DMS114 treated with DMSO at 0.1 percent for 48 hours (cell line): Measurements from ENCODE around the gene WDR45B.

Experiments
- DNase-seq: peaks from one replicate; lab custom pipeline; 2025; ENCODE audit not compliant: unreplicated experiment; lab: John Stamatoyannopoulos, UW

The WDR45B gene

DNA sequence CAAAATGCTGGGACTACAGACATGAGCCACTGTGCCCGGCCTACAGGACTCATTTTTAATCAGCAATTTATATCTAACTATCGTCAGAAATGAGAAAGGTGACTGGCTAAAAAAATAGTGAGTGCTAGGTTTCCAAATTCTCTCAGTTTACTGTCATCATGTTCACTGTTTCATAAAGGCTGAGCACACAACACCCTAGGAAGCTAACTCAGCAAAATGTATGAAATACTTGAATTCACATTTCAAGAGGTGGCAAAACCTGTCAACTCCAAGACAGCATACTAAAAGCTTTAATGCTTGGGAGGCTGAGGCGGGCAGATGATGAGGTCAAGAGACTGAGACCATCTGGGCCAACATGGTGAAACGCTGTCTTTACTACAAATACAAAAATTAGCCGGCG is 16.7 kb downstream of the WDR45B start:
- no peak for DNase-seq

DNA sequence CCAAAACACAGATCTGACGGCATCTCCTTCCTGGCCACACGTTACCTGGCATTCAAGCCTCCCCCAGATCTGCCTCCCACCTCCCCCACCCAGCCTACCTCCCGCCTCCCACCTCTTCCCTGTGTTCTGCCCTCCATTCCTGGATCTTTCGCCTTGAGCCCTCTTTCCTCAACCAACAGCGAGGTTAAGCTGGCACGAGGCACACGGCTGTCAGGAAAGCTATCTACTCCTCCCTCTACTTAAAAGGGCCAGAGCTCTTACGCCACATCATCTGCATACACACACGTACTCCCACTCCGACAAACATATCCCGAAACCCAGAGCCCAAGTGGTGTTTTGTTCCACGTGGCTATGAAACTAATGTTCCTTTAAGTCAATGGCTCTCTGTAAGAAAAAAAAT is 18.0 kb downstream of the WDR45B start:
- no peak for DNase-seq

DNA sequence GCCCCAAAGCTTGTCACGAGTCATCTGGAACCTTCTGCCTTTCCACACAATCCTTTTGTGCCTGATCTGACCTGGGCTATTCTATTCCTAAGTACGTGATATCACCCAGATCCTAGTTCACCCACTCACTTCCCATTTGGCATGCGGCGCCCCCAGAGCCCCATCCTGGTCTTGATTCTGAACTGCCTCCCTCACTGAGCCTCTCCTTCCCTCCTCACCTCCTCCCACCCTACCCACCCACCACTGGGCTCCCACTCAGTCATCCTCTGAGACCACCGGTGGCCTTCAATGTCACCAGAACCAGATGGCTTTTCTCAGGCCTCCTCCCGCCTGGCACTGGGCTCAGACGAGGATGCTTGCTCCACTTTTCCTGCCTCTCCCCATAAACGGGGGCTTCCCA is 18.5 kb downstream of the WDR45B start:
- no peak for DNase-seq

DNA sequence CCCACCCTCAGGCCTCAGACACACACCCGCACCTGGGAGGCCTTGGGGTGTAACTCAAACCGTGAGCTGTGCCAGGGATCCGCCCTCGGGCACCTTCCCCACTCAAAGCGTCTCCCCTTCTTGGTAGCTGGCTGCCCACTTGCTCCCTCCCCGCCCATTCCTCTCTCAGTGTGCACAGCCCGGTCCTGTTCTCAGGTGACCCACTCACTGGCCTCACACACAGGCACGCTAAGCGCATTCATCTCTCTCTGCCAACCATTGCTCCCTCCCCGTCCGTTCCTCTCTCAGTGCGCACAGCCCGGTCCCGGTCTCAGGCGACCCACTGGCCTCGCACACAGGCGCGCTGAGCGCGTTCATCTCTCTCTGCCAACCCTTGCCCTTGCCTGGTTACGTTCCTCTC is 20.8 kb downstream of the WDR45B start:
- no peak for DNase-seq

DNA sequence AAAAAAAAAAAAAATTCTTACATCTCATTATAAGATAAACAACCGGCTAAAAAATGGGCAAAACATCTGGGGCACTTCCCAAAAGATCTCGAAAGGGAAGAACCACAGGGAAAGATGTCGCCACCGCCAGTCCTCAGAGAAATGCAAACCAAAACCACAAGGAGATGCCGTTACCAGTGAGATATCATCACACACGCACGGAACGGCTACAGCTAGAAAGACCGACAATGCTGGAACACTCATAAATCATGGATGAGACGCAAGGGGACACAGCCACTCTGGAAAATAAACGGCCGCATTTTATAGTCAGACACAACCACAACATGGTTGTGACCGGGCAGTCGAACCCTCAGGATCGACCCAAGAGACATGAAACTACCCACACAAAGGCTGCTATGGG is 24.5 kb downstream of the WDR45B start:
- no peak for DNase-seq

DNA sequence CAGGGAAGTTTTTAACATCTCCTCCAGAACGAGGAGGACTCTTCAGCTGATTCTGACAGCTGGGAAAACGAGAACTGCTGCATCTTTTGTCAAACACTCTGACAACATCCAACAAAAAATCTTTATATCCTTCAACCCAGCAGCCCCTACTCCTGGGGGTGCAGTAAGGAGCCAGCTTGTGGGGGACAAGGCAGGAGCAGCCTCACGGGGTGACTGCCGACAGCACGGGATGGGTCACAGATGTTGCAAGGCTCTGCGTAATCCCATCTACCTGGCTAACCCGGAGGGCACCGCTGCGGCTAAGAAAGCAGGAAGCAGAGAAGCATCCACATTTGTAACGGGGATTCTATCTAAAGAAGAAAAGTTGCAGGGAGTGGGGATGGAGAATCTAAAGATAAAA is 28.6 kb downstream of the WDR45B start:
- no peak for DNase-seq

DNA sequence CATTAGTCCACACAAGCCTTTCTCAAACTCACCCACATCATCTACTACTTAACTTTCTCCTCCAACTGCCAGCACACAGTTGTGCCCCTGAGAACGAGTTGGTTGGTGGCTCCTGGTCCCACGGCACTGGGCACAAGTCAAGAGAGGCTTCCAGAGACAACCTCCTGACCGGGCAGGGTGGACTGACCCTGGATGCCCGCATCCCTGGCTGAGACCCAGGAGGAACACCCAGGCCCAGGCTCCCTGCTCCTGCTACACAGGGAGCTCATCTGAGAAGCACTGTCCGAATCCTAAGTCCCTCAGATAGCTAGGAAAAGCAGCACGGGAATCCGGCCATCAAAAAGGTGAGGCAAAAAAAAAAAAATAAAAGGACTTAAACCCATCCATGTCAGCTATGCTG is 29.0 kb downstream of the WDR45B start:
- DNase-seq: no peak

DNA sequence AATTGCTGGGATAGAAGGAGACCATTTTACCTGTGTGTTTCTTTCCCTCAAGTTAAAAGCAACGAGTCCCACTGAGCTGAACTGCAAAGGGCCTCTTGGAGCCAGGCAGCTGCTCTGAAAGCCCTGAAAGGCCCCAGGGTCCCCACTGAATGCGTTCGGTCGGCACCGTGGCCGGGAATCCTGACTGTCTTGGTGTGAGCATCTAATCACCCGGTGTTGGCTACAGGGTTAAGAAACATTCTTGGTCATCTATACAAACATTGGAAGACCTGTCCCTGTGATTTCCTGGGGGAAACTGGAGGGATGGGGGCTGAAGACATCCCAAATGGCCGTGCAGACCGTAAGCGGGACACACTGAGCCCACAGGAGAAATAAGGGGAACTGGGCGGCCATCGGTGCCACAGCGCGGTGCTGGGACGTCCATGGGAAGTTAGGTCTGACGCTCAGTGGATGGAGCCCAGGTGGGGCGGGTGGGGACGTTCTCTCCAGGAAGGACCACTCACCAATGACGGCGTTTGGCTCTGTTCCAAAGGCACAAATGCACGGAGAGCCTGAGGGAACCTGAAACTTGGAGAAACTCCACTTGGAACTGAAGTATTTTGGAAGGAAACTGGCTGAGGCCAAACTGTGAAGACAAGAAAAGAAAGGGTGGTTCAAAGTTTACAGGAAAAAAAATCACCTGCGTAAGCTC is 32.1 kb downstream of the WDR45B start:
- no peak for DNase-seq

DNA sequence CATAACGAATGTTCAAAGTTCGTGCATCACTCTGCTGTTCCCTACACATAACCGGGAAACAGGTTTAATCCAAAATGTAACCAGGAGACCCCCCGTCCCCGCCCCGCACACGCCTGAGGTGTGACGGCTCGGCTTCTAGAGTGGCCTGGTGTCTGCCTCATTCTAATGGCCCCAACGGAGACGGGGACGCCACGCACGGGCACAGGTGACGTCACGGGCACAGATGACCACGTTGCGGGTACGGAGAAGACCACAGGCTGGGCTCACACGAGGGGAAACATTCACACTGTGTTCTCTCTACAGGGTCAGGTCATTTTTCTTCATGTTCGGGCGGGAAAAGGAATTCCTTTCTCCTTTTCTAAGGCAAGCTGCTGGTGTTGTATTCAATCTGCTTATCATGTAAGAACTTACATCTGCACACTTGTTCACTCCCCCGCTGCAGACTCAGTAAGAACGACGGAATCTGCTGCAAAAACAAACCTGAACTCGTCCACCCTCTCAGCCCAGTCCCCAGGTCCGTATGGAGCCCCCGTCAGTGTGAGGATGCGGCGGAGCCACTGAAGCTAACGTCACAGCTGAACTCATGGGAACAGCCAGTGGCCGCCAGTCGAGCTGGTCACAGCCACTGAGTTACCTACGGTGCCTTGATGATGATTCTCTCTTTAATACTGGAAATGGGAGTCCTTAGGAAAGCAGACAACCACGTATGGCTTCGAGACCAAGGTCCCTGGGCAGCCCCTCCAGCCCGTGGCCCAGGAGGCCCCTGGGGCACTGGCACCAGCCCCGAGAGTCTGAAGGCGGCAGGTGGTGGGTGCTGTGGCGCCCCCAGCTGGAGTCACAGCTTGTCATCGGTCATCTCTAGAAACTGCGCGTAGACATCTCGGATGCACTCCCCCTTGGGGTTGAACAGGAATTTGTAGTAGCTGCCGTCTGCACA is 32.9 kb downstream of the WDR45B start:
- no peak for DNase-seq

DNA sequence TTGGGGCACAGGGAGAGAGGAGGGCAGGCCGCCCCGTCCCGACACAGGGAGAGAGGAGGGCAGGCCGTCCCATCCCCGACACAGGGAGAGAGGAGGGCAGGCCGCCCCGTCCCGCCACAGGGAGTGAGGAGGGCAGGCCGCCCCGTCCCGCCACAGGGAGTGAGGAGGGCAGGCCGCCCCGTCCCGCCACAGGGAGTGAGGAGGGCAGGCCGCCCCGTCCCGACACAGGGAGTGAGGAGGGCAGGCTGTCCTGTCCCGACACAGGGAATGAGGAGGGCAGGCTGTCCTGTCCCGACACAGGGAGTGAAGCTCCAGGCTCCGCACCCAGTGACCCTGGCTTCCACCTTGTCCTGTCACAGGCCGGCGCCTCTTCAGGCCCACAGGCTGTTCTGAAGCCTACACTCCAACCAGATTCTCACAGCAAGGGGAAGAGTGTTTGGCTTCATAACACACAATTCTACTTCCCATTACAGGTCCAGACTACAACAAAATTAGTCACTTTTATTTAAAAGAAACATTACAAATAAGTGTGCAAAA is 34.1 kb downstream of the WDR45B start:
- DNase-seq: no peak

DNA sequence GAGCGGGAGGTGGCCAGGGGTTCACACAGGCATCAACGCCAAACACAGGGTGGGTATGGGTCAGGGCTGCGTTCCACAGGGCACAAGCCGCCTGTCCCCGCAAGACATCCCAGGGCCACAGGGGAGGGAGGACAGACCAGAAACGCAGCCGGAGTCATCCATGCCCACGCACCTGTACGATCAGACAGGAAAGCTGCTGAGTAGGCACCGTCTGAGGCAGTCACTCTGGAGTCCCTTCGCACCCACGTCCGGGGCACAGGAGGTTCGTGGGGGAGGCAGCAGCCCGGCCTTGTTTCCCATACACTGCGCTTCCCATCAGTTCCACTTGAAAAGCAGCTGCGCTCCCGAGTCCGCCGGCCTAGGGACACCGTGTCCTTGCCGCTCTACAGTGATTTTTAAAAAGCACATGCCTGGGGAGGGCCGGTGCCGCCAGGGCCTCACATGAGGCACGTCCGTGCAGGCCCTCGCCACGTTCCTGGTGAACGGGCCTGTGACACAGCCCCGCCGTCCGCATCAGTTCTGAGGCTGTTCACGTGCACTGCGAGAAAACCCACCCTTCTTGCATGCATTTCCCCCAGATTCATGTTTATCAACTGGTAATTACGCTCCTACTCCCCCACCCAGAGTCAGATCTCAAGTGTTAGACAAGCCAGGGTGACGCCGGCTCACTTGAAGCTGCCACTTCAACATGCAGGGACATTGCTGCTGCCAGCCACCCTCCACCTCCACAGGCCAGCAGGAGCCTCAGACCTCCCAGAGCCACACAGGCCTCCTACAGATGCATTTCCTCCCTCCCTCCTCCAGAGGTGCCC is 34.8 kb downstream of the WDR45B start:
- DNase-seq: no peak

DNA sequence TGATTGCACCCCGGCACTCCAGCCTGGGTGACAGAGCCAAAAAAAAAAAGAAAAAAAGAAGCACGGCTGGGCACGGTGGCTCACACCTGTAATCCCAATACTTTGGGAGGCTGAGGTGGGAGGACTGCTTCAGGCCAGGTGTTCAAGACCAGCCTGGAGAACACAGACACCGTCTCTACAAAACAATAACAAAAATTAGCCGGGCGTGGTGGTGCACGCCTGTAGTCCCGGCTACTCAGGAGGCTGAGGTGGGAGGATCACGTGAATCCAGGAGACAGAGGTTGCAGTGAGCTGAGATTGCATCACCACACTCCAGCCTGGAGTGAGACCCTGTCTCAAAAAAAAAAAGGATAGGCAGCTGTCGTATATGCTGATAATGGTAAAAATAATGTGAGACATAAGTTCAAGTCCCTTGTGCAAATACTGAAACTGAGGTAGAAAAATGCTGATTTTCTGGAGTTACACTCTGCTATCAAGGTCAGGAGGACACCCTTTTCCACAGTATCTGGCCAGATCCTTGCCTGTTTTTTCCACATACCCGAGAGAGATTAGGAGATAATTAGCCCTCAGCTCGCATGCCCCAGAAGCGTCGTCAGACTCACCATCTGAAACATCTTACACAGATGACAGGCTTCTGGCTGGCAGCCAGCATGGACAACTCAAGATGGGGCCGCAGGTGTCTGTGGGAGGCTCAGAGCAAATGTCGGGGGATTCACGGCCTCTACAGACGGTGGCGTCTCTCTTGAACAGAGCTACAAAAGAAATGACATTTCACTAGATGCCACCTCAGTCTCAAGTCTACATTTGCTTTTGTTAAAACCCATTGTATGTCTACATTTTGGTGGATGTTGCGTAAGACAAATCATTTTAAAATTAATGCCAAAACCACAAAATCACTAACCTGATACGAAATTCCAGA is 36.8 kb downstream of the WDR45B start:
- no peak for DNase-seq

DNA sequence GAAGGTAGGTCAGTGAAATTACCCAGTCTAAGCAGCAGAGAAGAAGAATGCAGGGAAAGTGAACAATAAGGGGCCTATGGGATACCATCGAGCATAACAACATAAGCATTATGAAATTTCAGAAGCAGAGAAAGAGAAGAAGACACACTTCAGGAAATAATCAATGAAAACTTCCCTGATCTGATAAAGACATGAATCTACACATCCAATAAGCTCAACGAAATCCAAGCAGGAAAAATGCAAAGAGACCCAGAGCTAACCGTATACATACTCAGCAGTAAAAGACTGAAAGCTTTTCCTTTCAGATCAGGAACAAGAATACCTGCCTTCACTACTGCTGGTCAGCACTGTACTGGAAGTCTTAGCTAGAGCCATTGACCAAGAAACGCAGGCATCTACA is 38.6 kb downstream of the WDR45B start:
- DNase-seq: no peak

DNA sequence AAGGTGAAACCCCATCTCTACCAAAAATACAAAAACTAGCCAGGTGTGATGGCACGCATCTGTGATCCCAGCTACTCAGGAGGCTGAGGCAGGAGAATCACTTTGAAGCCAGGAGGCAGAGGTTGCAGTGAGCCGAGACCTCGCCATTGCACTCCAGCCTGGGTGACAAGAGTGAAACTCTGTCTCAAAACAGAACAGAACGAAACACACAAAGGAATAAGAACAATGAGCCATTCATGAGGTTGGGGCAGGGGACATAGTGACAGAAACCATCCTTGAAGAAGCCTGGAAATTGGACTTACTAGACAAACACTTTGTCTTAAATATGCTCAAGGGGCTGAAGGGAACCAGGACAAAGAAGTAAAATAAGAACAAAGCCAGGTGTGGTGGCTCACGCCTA is 39.4 kb downstream of the WDR45B start:
- no peak for DNase-seq

DNA sequence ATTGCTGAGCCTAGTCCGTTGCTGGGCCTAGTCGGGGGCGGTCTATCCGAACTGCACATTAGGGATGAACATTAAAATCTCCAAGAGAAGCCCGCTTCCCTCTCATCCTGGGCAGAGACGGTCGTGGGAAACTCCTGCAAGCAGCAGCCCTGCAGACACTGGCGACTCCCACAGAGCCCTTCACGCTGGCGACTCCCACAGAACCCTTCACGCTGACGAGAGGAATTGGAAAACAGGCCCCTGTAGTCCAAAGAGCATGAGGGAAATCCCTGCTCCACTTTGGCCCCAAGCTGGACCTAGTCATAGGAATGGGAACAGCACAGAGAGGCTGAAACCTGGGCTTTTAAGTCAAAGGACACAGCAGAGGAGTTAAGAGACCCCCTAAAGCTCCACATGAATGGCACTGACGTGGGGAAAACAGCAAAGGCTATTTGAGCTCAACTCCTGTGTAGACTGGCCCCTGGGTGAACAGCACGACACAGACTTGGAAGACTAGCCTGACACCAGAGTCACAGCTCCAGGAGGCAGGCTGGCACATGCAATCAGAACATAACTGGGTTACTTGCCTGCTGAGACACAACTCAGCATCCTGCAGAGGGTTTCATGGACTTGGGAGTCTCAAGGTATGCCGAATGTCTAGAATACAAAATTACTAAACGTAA is 42.2 kb downstream of the WDR45B start:
- DNase-seq: no peak

DNA sequence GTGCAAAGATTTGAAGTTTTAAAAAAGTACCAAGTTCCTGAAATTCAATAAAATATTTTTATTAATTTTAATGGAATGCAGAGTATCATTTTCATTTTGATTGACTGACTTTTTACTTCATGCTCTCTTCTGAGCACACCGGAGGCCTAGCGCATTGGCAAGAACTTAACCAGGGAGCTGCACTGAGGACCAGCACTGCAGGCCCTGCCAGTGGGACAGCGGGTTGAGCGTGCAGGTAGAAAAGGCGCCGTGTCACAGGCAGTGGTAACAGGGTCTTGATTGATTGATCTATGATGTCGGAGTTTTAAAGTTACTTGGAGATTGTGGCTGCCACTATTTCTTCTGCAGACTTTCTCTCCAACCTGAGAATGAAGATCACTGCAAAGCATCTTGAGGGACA is 43.7 kb downstream of the WDR45B start:
- DNase-seq: no peak

DNA sequence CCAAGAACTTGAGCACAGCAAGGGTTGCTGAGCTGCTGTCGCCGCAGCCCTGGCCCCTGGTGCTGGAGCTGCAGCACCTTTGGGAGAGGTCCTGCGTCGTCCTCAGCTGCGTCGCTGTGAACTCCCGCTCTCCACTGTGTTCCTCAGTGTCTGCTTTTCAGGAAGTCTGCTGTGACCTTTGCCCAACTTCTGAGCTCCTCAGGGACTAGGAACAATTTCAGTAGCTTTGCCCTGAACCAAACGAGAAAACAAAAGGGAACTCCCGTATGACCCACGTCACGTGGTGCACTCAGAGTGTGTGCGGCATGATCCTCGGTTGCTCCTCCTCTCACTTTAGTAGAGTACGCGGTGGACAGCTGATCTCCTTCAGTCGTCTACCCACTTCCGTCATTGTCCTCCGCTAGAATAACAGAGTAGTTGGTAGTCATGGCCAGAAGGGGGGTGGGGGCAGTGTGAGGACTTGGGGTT is 44.2 kb downstream of the WDR45B start:
- DNase-seq: no peak

DNA sequence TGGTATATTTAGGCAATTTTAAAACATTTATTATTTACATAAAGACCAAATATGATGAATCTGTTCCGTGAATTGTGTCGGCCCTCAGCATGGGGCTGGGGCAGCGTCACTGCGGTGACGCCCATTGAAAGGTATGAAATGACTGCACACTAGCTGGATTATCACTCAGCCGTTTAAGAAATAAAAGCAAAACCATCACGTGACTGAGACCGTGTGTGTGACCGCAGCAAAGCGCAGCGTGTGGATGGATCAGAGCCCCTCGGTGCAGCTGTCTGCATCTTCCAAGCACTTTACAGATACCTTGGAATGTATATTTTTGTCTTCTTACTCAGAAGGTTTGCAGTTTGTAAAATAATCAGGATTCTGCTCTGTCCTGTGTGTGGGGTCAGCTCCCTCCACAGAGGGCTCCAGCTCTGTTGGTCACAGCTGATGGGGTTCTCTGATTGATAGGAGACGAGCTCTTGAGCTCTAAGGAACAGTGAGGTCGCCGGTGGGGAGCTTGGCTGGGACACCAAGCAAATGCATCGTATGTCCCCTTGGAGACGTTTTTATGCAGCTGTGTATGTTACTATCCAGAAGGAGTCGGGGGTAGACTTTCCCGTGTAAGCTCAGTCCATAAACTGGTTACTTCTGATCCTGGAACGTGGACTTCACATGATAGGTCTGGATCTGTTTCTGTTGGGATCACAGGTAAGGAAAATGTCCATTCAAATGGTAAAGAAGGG is 45.1 kb downstream of the WDR45B start:
- no peak for DNase-seq

DNA sequence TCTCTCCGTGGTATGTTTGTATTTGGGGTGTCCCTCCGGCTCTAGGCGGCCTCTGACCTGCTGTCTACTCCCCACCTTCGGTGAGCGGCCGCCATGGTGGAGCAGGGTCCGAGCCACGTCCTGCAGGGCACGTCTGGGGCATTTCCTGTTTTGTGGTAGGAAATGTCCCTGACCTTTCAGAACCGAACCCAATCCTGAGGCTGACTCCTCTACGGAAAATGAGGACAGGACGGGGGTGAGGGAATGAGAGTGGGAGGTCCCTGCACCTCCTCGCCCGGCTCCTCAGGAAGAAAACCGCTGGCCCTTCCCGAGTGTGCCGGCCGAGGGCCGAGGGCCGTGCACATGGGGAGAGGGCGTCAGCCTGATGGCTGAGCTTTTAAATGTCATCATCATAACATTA is 45.8 kb downstream of the WDR45B start:
- DNase-seq: no peak
